GM06990 (cell line): ENCODE measurements around the gene PLEKHG7.

ENCODE experiments used
- DNase-seq: peaks from one replicate; pipeline ENCODE4 v3.0.0-alpha.2; 2011; ENCODE audit not compliant: insufficient read length; ENCODE audit errors: extremely low read depth
- H3K27me3 ChIP-seq: replicated peaks from 2 replicates; pipeline ENCODE4 v1.6.0; 2011; ENCODE audit warnings: low read length; ENCODE audit not compliant: control insufficient read depth, insufficient read depth
- H3K36me3 ChIP-seq: 2 replicates; pipeline ENCODE4 v1.5.1; 2011; ENCODE audit warnings: low read length; ENCODE audit not compliant: control insufficient read depth, insufficient read depth
- H3K4me3 ChIP-seq: replicated peaks from 2 replicates; pipeline ENCODE4 v1.5.1; 2011; ENCODE audit warnings: low read depth, mild to moderate bottlenecking, control low read depth, low read length
- CTCF ChIP-seq: IDR thresholded peaks from 2 replicates; pipeline ENCODE4 v1.5.1; 2011; ENCODE audit warnings: low read length, control low read depth, mild to moderate bottlenecking, inconsistent platforms; ENCODE audit not compliant: insufficient read depth, poor library complexity, severe bottlenecking

Gene PLEKHG7

GRCh38 chr12:92764831-92765230, 62.0 kb downstream of the PLEKHG7 start:
- no peak for TF ChIP-seq CTCF
- no peaks in the 10 kb centered on the region for H3K27me3 ChIP-seq
- no peak for DNase-seq
- no peaks in the 10 kb centered on the region for H3K36me3 ChIP-seq
- H3K4me3 ChIP-seq, result no peak overlapping the region

GRCh38 chr12:92765871-92766270, 63.1 kb downstream of the PLEKHG7 start:
- Histone ChIP-seq H3K27me3 (no peaks in the 10 kb centered on the region), H3K36me3 (no peaks in the 10 kb centered on the region), H3K4me3 (no peak overlapping the region)
- DNase-seq, result no peak
- no peak for TF ChIP-seq CTCF

GRCh38 chr12:92769124-92769901, 66.5 kb downstream of the PLEKHG7 start:
- Histone ChIP-seq H3K4me3 (no peak overlapping the region), H3K36me3 (no peaks in the 10 kb centered on the region), H3K27me3 (no peaks in the 10 kb centered on the region)
- no peak for TF ChIP-seq CTCF
- peak; percentile 34 for DNase-seq

- no peak for TF ChIP-seq CTCF
- no peak overlapping the region for H3K4me3 ChIP-seq
- DNase-seq, result no peak
These were observed 68.2 kb downstream of the PLEKHG7 start for GRCh38 chr12:92771001-92771400.

GRCh38 chr12:92775416-92775815, 72.6 kb downstream of the PLEKHG7 start:
- no peak for DNase-seq
- Histone ChIP-seq H3K27me3 (no peaks in the 10 kb centered on the region), H3K36me3 (no peaks in the 10 kb centered on the region; the same call in 1 of the 2 replicates), H3K4me3 (no peak overlapping the region)
- no peak for TF ChIP-seq CTCF

More at GRCh38 chr12:92771001-92771400, 68.2 kb downstream of the PLEKHG7 start:
- H3K36me3 ChIP-seq, result no peaks in the 10 kb centered on the region; the same call in 1 of the 2 replicates
- no peaks in the 10 kb centered on the region for H3K27me3 ChIP-seq
